HEK293T (cell line): Measurements from ENCODE around the gene KIRREL2.

ENCODE experiments used
- ARNT ChIP-seq: fragments of 450-650 bp; IDR thresholded peaks from 2 replicates; pipeline ENCODE4 v1.6.1; 2017; ENCODE audit warnings: mild to moderate bottlenecking
- ELF4 ChIP-seq: fragments of 450-650 bp; IDR thresholded peaks from 2 replicates; pipeline ENCODE4 v1.6.1; 2017; ENCODE audit warnings: antibody characterized with exemption
- FOXK2 ChIP-seq: fragments of 450-650 bp; IDR thresholded peaks from 2 replicates; pipeline ENCODE4 v1.6.1; 2016; ENCODE audit warnings: mild to moderate bottlenecking
- HDGF ChIP-seq: fragments of 450-650 bp; IDR thresholded peaks from 2 replicates; pipeline ENCODE4 v1.6.1; 2017; ENCODE audit warnings: antibody characterized with exemption, borderline replicate concordance
- L3MBTL2 ChIP-seq: fragments of 450-650 bp; conservative IDR thresholded peaks from 2 replicates; pipeline ENCODE4 v1.6.1; 2016; ENCODE audit warnings: mild to moderate bottlenecking
- SP1 ChIP-seq: fragments of 450-650 bp; IDR thresholded peaks from 2 replicates; pipeline ENCODE4 v1.6.1; 2017

DNA sequence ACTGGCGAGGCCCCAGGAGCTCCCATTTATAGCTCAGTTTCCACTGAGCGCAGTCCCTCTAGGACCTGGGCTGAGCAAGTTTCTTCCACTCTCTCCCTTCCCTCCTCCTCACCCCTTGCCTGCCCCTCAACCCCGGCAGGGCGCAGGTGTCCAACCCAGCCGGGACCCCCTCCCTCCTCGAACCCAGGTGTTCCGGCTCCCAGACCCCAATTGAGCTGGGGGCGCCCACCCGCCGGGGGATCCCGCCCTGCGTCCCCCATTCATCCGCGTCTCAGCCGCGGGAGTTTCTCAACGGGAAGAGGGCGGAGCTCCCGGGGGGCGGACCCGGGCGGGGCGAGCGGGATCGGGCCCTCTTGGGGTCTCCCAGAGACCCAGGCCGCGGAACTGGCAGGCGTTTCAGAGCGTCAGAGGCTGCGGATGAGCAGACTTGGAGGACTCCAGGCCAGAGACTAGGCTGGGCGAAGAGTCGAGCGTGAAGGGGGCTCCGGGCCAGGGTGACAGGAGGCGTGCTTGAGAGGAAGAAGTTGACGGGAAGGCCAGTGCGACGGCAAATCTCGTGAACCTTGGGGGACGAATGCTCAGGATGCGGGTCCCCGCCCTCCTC is at the start of gene KIRREL2:
- no peak for TF ChIP-seq ARNT
- no peak for TF ChIP-seq ELF4
- no peak for TF ChIP-seq SP1
- TF ChIP-seq FOXK2 = no peak
- TF ChIP-seq HDGF = no peak
- no peak for TF ChIP-seq L3MBTL2
